ENCODE results near the gene VAMP7.
"Not testable (repeated sequence)": the region's sequence is repeated elsewhere in the genome, so short reads cannot be mapped to it uniquely, and the experiment has no call there.

Gene VAMP7

DNA sequence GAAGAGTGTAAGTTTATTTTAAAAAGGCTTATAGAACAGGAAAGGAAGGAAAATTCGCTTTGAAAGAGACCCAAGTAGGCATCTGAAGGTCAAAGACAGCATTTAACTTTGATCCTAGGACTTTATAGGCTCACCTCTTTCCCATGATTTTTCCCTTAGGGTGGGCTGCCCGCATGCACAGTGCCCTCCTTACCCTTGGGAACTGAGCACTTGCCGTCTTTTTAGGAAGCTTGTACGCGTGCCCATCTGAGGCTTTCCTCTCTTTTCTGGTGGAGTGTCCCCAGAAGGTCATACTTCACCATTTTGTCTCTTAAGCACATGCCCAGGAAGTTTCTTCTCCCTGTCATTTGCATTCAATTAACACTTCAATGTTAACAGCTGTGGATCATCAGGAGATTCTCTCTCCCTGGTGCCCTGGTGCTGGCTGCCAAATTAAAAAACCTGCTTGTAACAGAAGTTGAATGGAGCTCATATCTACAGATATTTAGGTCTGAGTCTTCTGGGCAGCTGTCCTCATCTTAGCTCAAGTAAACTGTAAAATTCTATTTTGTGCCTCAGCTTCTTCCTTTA lies 78.0 kb downstream of the VAMP7 start:
- H3K9me3 ChIP-seq (ENCODE audit: control insufficient read depth, low read length), result peaks cover 10% of the 10 kb centered on the region
- no peaks in the 10 kb centered on the region for H3K4me1 ChIP-seq (ENCODE audit: control insufficient read depth, insufficient read depth, low read length)
- H3K9ac ChIP-seq (ENCODE audit: low read length), result no peak overlapping the region
- no peaks in the 10 kb centered on the region for H3K36me3 ChIP-seq (ENCODE audit: control insufficient read depth, insufficient read depth, low read length, severe bottlenecking)
- DNase-seq (ENCODE audit: low read depth), result no peak
- H3K4me3 ChIP-seq (ENCODE audit: low read length), result no peak overlapping the region
- H3K27me3 ChIP-seq (replicated peaks; ENCODE audit: control insufficient read depth, insufficient read depth, low read length), result no peaks in the 10 kb centered on the region

DNA sequence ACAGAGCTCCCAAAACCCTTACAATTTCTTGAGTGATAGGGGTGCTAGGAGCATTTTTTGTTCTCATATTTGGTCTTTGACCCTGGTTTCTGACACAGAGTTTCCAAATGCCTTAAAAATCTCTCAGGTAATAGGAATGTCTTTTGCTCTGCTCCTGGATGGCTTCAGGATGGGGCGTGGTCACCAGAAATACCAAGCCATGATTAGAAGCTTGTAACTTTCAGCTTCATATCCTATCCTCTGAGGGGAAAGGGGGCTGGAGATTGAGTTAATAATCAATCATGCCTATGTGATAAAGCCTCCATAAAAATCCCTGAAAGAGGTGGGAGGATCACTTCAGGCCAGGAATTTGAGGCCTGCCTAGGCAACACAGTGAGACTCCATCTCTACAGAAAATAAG lies 81.8 kb downstream of the VAMP7 start:
- no peak overlapping the region for H3K9ac ChIP-seq (ENCODE audit: low read length)
- H3K27me3 ChIP-seq (replicated peaks; ENCODE audit: control insufficient read depth, insufficient read depth, low read length), result no peaks in the 10 kb centered on the region
- no peaks in the 10 kb centered on the region for H3K36me3 ChIP-seq (ENCODE audit: control insufficient read depth, insufficient read depth, low read length, severe bottlenecking)
- no peak for DNase-seq (ENCODE audit: low read depth)
- H3K9me3 ChIP-seq (ENCODE audit: control insufficient read depth, low read length), result peaks cover 14% of the 10 kb centered on the region
- H3K4me3 ChIP-seq (ENCODE audit: low read length), result no peak overlapping the region
- H3K4me1 ChIP-seq (ENCODE audit: control insufficient read depth, insufficient read depth, low read length), result no peaks in the 10 kb centered on the region

DNA sequence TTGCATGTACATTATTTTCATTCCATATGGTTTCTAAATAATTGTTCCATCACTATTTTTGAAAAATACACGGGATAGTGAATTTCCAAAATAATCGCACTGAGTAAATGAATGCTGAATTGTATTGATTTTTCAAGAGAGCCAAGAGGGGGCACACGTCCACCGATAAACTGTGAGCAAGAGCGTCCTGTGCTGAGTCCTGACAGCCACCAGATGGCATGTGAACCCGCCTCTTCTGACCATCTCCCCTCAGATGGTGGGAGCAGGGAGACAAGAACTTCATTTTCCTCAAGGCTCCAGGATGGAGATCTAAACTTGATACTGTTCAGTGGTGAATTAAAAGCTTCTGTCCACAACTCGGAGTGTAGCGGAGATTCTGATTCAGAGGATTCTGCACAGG lies 85.7 kb downstream of the VAMP7 start:
- peak; percentile 58 for DNase-seq (ENCODE audit: low read depth)
- no peak overlapping the region for H3K4me3 ChIP-seq (ENCODE audit: low read length)
- peaks cover 19% of the 10 kb centered on the region for H3K9me3 ChIP-seq (ENCODE audit: control insufficient read depth, low read length)
- no peak overlapping the region for H3K9ac ChIP-seq (ENCODE audit: low read length)
- no peaks in the 10 kb centered on the region for H3K36me3 ChIP-seq (ENCODE audit: control insufficient read depth, insufficient read depth, low read length, severe bottlenecking)
- no peaks in the 10 kb centered on the region for H3K27me3 ChIP-seq (replicated peaks; ENCODE audit: control insufficient read depth, insufficient read depth, low read length)
- H3K4me1 ChIP-seq (ENCODE audit: control insufficient read depth, insufficient read depth, low read length), result no peaks in the 10 kb centered on the region

DNA sequence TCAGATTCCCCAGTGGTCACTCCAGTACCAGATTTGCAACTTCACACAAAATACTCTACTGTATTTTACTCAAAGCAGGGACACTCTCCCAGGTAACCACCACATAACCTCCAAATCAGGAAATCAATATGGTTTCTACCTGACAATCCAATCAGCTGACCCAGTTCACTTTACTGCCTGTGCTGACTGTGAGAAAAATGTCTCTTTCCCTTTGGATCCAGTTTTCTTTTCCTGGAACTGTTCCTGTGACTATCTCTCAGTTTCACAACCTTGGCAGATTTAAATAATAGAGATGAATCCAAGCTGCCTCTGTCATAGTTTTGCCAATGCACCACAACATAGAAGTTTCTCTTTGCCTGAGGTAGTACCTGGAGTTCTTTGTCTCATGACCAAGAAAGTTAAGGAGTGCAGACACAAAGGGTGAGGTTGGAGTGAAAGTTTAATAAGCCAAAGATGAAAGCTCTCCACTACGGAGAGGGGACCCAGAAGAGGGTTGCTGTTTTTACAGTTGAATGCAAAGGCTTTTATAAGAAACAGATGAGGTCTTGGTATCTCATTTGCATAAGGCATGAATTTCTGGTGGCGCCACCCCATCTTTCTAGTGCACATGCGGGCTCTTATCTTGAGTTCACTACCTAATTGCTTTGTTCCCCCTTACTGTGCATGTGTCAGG lies 86.6 kb downstream of the VAMP7 start:
- DNase-seq (ENCODE audit: low read depth), result no peak
- Histone ChIP-seq H3K4me1 (ENCODE audit: control insufficient read depth, insufficient read depth, low read length) (no peaks in the 10 kb centered on the region), H3K36me3 (ENCODE audit: control insufficient read depth, insufficient read depth, low read length, severe bottlenecking) (no peaks in the 10 kb centered on the region), H3K27me3 (replicated peaks; ENCODE audit: control insufficient read depth, insufficient read depth, low read length) (peaks cover 3% of the 10 kb centered on the region), H3K9ac (ENCODE audit: low read length) (no peak overlapping the region), H3K4me3 (ENCODE audit: low read length) (no peak overlapping the region), H3K9me3 (ENCODE audit: control insufficient read depth, low read length) (peaks cover 19% of the 10 kb centered on the region)

DNA sequence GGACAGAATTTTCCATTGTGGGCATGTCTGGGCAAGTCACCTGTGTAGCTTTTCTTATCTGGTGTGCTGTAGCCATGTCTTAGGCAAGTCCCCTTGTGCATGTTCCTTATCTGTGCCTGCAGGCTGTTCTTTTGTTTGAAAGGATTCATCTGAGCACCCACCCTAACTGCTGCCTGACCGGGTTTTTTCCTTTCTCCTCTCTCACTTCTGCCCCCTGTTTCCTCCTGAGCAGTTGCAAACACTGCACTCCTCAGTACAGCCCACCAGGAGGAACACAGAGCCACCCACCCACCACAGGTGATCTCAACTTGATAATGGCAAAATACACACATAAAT lies 87.1 kb downstream of the VAMP7 start:
- no peaks in the 10 kb centered on the region for H3K4me1 ChIP-seq (ENCODE audit: control insufficient read depth, insufficient read depth, low read length)
- peaks cover 3% of the 10 kb centered on the region for H3K27me3 ChIP-seq (replicated peaks; ENCODE audit: control insufficient read depth, insufficient read depth, low read length)
- no peaks in the 10 kb centered on the region for H3K36me3 ChIP-seq (ENCODE audit: control insufficient read depth, insufficient read depth, low read length, severe bottlenecking)
- H3K4me3 ChIP-seq (ENCODE audit: low read length), result no peak overlapping the region
- H3K9me3 ChIP-seq (ENCODE audit: control insufficient read depth, low read length), result peaks cover 18% of the 10 kb centered on the region
- no peak for DNase-seq (ENCODE audit: low read depth)
- H3K9ac ChIP-seq (ENCODE audit: low read length), result no peak overlapping the region

DNA sequence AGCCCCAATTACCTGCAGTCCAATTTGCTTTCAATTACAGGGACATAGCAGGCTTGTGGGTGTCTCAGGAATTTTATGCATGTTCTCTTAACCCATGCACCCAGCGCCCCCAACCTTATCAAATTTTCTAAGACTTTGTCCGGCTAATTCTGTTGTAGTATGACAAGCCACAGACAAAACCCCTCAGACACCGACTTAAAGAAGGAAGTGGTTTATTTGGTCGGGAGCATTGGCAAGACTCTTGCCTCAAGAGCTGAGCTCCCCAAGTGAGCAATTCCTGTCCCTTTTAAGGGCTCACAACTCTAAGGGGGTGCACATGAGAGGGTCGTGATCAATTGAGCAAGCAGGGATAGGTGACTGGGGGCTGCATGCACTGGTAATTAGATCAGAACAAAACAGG lies 87.6 kb downstream of the VAMP7 start:
- no peaks in the 10 kb centered on the region for H3K36me3 ChIP-seq (ENCODE audit: control insufficient read depth, insufficient read depth, low read length, severe bottlenecking)
- no peak overlapping the region for H3K9ac ChIP-seq (ENCODE audit: low read length)
- peaks cover 3% of the 10 kb centered on the region for H3K27me3 ChIP-seq (replicated peaks; ENCODE audit: control insufficient read depth, insufficient read depth, low read length)
- no peaks in the 10 kb centered on the region for H3K4me1 ChIP-seq (ENCODE audit: control insufficient read depth, insufficient read depth, low read length)
- H3K9me3 ChIP-seq (ENCODE audit: control insufficient read depth, low read length), result peaks cover 13% of the 10 kb centered on the region
- H3K4me3 ChIP-seq (ENCODE audit: low read length), result no peak overlapping the region
- no peak for DNase-seq (ENCODE audit: low read depth)

DNA sequence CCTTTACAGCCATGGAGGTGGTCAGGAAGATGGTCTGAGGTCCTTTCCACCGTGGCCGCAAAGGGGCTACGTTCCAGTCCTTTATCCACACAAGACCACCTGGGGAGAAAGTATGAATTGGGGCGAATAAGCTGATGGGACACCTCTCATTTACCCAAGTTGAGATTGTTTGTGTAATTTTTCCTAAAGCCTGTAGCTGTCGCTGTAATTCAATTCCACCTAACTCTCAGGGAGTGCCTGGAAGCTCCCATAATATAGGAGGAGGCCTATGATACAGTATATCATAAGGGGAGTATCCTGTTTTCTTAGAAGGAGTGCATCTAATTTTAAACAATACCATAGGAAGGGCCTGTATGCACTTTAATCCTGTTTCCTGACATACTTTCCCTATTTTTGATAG lies 90.5 kb downstream of the VAMP7 start:
- H3K4me3 ChIP-seq (ENCODE audit: low read length); H3K27me3 ChIP-seq (replicated peaks; ENCODE audit: control insufficient read depth, insufficient read depth, low read length); H3K4me1 ChIP-seq (ENCODE audit: control insufficient read depth, insufficient read depth, low read length); H3K9ac ChIP-seq (ENCODE audit: low read length); H3K9me3 ChIP-seq (ENCODE audit: control insufficient read depth, low read length); H3K36me3 ChIP-seq (ENCODE audit: control insufficient read depth, insufficient read depth, low read length, severe bottlenecking): not testable (repeated sequence)
- DNase-seq (ENCODE audit: low read depth), result peak; percentile 32

DNA sequence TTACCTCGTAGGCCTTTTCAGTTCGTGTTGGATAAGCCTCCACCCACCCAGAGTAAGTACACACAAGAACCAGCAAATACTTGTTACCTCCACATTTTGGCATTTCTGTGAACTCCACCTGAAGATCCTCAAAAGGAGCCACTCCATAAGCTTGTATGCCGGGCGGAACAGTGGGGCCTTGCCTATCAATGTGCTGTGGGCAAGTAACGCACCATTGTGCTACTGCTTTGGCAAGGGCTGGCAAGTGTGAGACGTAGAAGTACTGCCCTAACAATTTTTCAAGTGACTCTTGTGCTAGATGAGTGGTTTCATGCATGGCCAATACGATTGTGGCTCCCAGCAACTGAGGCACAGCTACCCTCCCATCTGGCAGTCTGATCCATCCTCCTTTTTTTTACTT lies 91.1 kb downstream of the VAMP7 start:
- H3K36me3 ChIP-seq (ENCODE audit: control insufficient read depth, insufficient read depth, low read length, severe bottlenecking); H3K9ac ChIP-seq (ENCODE audit: low read length); H3K9me3 ChIP-seq (ENCODE audit: control insufficient read depth, low read length); H3K4me1 ChIP-seq (ENCODE audit: control insufficient read depth, insufficient read depth, low read length); DNase-seq (ENCODE audit: low read depth); H3K27me3 ChIP-seq (replicated peaks; ENCODE audit: control insufficient read depth, insufficient read depth, low read length); H3K4me3 ChIP-seq (ENCODE audit: low read length): not testable (repeated sequence)

DNA sequence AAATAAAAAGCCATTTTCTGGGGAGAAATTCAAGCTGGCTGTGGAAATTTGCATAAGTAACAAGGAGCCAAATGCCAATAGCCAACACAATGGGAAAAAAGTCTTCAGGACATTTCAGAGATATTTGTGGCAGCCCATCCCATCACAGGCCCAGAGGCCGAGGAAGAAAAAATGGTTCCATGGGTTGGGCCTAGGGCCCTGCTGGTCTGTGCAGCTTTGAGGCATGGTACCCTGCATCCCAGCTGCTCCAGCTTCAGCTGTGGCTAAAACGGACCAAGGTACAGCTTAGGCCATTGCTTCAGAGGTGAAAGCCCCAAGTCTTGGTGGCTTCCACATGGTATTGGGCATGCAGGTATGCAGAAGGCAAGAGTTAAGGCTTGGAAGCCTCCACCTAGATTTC lies 102.2 kb downstream of the VAMP7 start:
- Histone ChIP-seq H3K9me3 (ENCODE audit: control insufficient read depth, low read length) (peaks cover 20% of the 10 kb centered on the region), H3K9ac (ENCODE audit: low read length) (no peak overlapping the region), H3K4me1 (ENCODE audit: control insufficient read depth, insufficient read depth, low read length) (no peaks in the 10 kb centered on the region), H3K27me3 (replicated peaks; ENCODE audit: control insufficient read depth, insufficient read depth, low read length) (no peaks in the 10 kb centered on the region), H3K36me3 (ENCODE audit: control insufficient read depth, insufficient read depth, low read length, severe bottlenecking) (no peaks in the 10 kb centered on the region), H3K4me3 (ENCODE audit: low read length) (no peak overlapping the region)
- DNase-seq (ENCODE audit: low read depth), result no peak

DNA sequence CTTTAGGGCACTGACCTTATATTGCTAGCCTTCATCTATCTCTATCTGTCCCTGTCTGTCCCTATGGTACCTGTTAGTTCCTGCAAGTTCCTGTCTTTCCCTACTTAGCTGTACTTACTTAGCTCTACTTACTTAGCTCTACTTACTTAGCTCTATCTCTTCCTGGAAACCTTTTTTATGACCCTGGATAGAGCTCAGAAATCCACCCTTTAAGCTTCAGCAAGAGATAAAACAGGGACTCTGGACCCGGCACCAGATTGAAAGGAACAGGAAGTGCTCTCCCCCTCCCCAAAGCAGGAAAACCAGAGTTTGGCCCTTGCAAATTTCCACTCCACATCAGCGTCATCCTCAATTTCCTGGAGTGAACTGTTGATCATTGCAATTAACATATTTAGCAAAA lies 104.1 kb downstream of the VAMP7 start:
- Histone ChIP-seq H3K9ac (ENCODE audit: low read length) (no peak overlapping the region), H3K36me3 (ENCODE audit: control insufficient read depth, insufficient read depth, low read length, severe bottlenecking) (no peaks in the 10 kb centered on the region), H3K27me3 (replicated peaks; ENCODE audit: control insufficient read depth, insufficient read depth, low read length) (peaks cover 3% of the 10 kb centered on the region), H3K4me3 (ENCODE audit: low read length) (no peak overlapping the region), H3K4me1 (ENCODE audit: control insufficient read depth, insufficient read depth, low read length) (no peaks in the 10 kb centered on the region), H3K9me3 (ENCODE audit: control insufficient read depth, low read length) (peaks cover 20% of the 10 kb centered on the region)
- no peak for DNase-seq (ENCODE audit: low read depth)

DNA sequence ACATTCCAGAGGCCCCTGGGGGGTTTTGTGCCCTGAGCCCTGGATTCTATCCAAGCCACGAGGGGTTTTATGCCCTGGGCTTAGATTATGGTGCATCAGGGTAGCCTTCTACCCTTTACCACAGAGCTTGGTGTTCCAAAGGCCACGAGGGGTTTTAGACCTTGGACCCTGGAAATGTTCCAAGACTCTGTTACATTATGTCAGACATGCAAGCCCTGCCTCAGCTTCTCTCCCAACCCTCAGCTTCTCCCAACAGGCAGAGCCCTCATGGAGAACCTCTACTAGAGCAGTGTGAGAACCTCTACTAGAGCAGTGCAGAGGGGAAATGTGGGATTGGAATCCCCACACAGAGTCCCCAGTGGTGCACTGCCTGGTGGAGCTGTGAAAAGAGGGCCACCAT lies 105.8 kb downstream of the VAMP7 start:
- H3K9ac ChIP-seq (ENCODE audit: low read length); H3K27me3 ChIP-seq (replicated peaks; ENCODE audit: control insufficient read depth, insufficient read depth, low read length); H3K36me3 ChIP-seq (ENCODE audit: control insufficient read depth, insufficient read depth, low read length, severe bottlenecking); H3K4me3 ChIP-seq (ENCODE audit: low read length); DNase-seq (ENCODE audit: low read depth); H3K4me1 ChIP-seq (ENCODE audit: control insufficient read depth, insufficient read depth, low read length): not testable (repeated sequence)
- H3K9me3 ChIP-seq (ENCODE audit: control insufficient read depth, low read length), result peaks cover 20% of the 10 kb centered on the region

DNA sequence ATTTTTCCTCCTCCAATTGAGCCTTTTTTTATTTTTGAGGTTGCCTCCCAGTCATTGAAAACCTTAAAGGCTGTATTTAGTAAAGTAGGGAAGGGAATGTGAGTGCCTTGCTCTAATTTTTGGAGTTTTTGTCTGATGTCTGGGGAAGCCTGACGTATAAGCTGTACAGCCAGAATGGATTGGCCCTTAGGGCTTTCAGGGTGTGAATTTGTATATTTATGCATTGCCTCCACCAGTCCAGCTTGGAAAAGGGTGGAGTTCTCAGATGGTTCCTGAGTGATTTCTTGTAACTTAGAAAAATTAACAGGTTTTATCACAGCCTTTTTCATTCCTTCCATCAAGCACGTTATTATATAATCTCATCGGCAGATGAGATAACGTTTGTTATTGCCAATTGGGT lies 107.7 kb downstream of the VAMP7 start:
- Histone ChIP-seq H3K36me3 (ENCODE audit: control insufficient read depth, insufficient read depth, low read length, severe bottlenecking) (no peaks in the 10 kb centered on the region), H3K9me3 (ENCODE audit: control insufficient read depth, low read length) (peaks cover 6% of the 10 kb centered on the region), H3K9ac (ENCODE audit: low read length) (no peak overlapping the region)

More for the DNA sequence above, 107.7 kb downstream of the VAMP7 start:
- no peak overlapping the region for H3K4me3 ChIP-seq (ENCODE audit: low read length)
- H3K27me3 ChIP-seq (replicated peaks; ENCODE audit: control insufficient read depth, insufficient read depth, low read length), result peaks cover 3% of the 10 kb centered on the region
- DNase-seq (ENCODE audit: low read depth), result no peak
- no peaks in the 10 kb centered on the region for H3K4me1 ChIP-seq (ENCODE audit: control insufficient read depth, insufficient read depth, low read length)

Data from adipocyte (in vitro differentiated cells).